Endothelial cell of umbilical vein (primary cell): ENCODE results near the gene VSTM4. TPM values are rescaled to one million over a fixed set of nuclear protein-coding genes. Genes with fewer than 3 reads are reported as not detected.

Experiments
- BruUV-seq: library from RNA; stranded (reverse); fragments of 400-500 nt; replicated peaks from 2 replicates; lab custom pipeline; 2021; lab: Mats Ljungman, UMichigan
- CTCF ChIA-PET: fragments of 300-600, 350-600 bp; sonication (Branson Sonifier 250); formaldehyde crosslinking; loops from one replicate; lab custom pipeline; 2021; ENCODE audit warnings: antibody characterized with exemption, inconsistent platforms; lab: Charles Lee
- POLR2A ChIA-PET: fragments of 300-600, 350-600 bp; sonication (Branson Sonifier 250); formaldehyde crosslinking; loops from one replicate; lab custom pipeline; 2021; ENCODE audit warnings: antibody characterized with exemption, inconsistent platforms; lab: Charles Lee
- DNase-seq: peaks from one replicate; pipeline ENCODE4 v3.0.0-alpha.2; 2011; ENCODE audit warnings: low read depth, low spot score
- FAIRE-seq: peaks from 2 replicates; lab custom pipeline; 2011; peaks lifted over from hg19 to GRCh38; lab: Jason Lieb, UNC
- H2AFZ ChIP-seq: 2 replicates; pipeline ENCODE4 v1.6.0; 2012; ENCODE audit warnings: low read depth, low read length, control low read depth, inconsistent platforms
- H3K27ac ChIP-seq: 2 replicates; pipeline ENCODE4 v1.5.1; 2011; ENCODE audit warnings: low read depth, mild to moderate bottlenecking, control low read depth, low read length, moderate library complexity; ENCODE audit not compliant: insufficient read depth
- H3K27me3 ChIP-seq, 2 experiments: 2 replicates each; pipeline versions ENCODE4 v1.6.0 to v1.6.1; 2011; ENCODE audit warnings: low read length in 2 of 2, mixed read lengths in 1 of 2; ENCODE audit not compliant: control insufficient read depth in 2 of 2, insufficient read depth in 2 of 2
- H3K36me3 ChIP-seq, 2 experiments: 2 replicates in 1 of 2; 3 replicates in 1 of 2; pipeline ENCODE4 v1.5.1; 2011; ENCODE audit warnings: low read length in 2 of 2, mild to moderate bottlenecking in 1 of 2, moderate library complexity in 1 of 2; ENCODE audit not compliant: control insufficient read depth in 2 of 2, insufficient read depth in 2 of 2; ENCODE audit errors: extremely low read depth in 1 of 2
- H3K4me1 ChIP-seq: 3 replicates; pipeline ENCODE4 v1.5.1; 2011; ENCODE audit warnings: mild to moderate bottlenecking, low read length; ENCODE audit not compliant: control insufficient read depth, insufficient read depth; ENCODE audit errors: extremely low read depth
- H3K4me2 ChIP-seq: 2 replicates; pipeline ENCODE4 v1.6.1; 2011; ENCODE audit warnings: low read length, control low read depth, mixed read lengths; ENCODE audit not compliant: insufficient read depth
- H3K4me3 ChIP-seq, 3 experiments: fragments of 200-600 bp in 1 of 3; sonication (generic), shearing (Covaris generic) in 1 of 3; replicated peaks in 1 of 3; 2 replicates each; pipeline ENCODE4 v1.5.1; 2011 to 2016; ENCODE audit warnings: control low read depth in 3 of 3, low read length in 3 of 3, mild to moderate bottlenecking in 2 of 3, inconsistent platforms in 1 of 3, low read depth in 1 of 3, moderate library complexity in 1 of 3; ENCODE audit not compliant: insufficient read depth in 1 of 3
- H3K79me2 ChIP-seq: 2 replicates; pipeline ENCODE4 v1.6.0; 2012; ENCODE audit warnings: low read length, inconsistent platforms; ENCODE audit not compliant: control insufficient read depth, insufficient read depth
- H3K9ac ChIP-seq: replicated peaks from 2 replicates; pipeline ENCODE3; 2011; ENCODE audit warnings: low read length, control low read depth; ENCODE audit not compliant: insufficient read depth; ENCODE audit errors: extremely low read depth
- H3K9me1 ChIP-seq: replicated peaks from 3 replicates; pipeline ENCODE4 v1.6.0; 2011; ENCODE audit warnings: mild to moderate bottlenecking, low read length; ENCODE audit not compliant: control insufficient read depth, insufficient read depth; ENCODE audit errors: extremely low read depth
- H3K9me3 ChIP-seq: replicated peaks from 2 replicates; pipeline ENCODE4 v1.5.1; 2012; ENCODE audit warnings: low read length, inconsistent platforms; ENCODE audit not compliant: control insufficient read depth, insufficient read depth
- H4K20me1 ChIP-seq: replicated peaks from 2 replicates; pipeline ENCODE3; 2011; ENCODE audit warnings: mild to moderate bottlenecking, low read length; ENCODE audit not compliant: control insufficient read depth, insufficient read depth; ENCODE audit errors: extremely low read depth
- EZH2 ChIP-seq: IDR thresholded peaks from 2 replicates; pipeline ENCODE4 v1.6.1; 2012; ENCODE audit warnings: borderline replicate concordance, low read depth, mild to moderate bottlenecking, moderate library complexity, low read length, inconsistent platforms; ENCODE audit not compliant: severe bottlenecking
- FOS ChIP-seq: IDR thresholded peaks from 2 replicates; pipeline ENCODE4 v1.6.1; 2011; ENCODE audit warnings: mild to moderate bottlenecking, low read length, moderate library complexity, borderline replicate concordance; ENCODE audit not compliant: insufficient read depth
- GATA2 ChIP-seq: IDR thresholded peaks from 2 replicates; pipeline ENCODE4 v1.7.0; 2011; ENCODE audit warnings: low read depth, mild to moderate bottlenecking, moderate library complexity, mixed read lengths, low read length; ENCODE audit not compliant: insufficient read length, insufficient read depth
- JUN ChIP-seq: IDR thresholded peaks from 2 replicates; pipeline ENCODE4 v1.6.1; 2011; ENCODE audit warnings: borderline replicate concordance, low read depth; ENCODE audit not compliant: insufficient read length, insufficient read depth
- POLR2AphosphoS5 ChIP-seq: IDR thresholded peaks from 2 replicates; pipeline ENCODE4 v1.6.1; 2012; ENCODE audit warnings: low read depth, mild to moderate bottlenecking, control low read depth, low read length, moderate library complexity; ENCODE audit not compliant: insufficient read depth
- dilution Hi-C: fragments of 300-500 bp; cut with MboI; formaldehyde crosslinking; loops from one replicate; pipeline ENCODE4 v1.15.0; 2019; ENCODE audit warnings: low sequenced_read_pairs; ENCODE audit not compliant: extremely low pct_ligation_motif_present
- intact Hi-C: fragments of 100-400 bp; cut with micrococcal nuclease; formaldehyde crosslinking; loops from one replicate; pipeline ENCODE4 v1.10.0; 2022
- polyA plus RNA-seq, 4 experiments: library from polyadenylated mRNA; depleted of rRNA in 3 of 4; stranded (reverse) in 3 of 4; unstranded in 1 of 4; fragments of >200 nt; gene quantifications; 2 replicates each; pipeline versions ENCODE4 v1.2.1 to v1.2.3, GENCODE V29; 2011 to 2012; ENCODE audit warnings: missing spikeins in 1 of 4
- total RNA-seq: library from RNA; stranded (reverse); gene quantifications from 2 replicates; pipeline ENCODE4 v1.2.3, GENCODE V29; 2021
- TF ChIP-seq, protein P1 (sequence below), 2 donors: IDR thresholded peaks; 1 replicate in 1 of 2; 2 replicates in 1 of 2; pipeline ENCODE4 v1.5.1; 2011; ENCODE audit warnings: low read length in 2 of 2, mild to moderate bottlenecking in 2 of 2, moderate library complexity in 2 of 2, control low read depth in 1 of 2, inconsistent platforms in 1 of 2, low read depth in 1 of 2; ENCODE audit not compliant: insufficient read depth in 1 of 2; ENCODE audit errors: extremely low read depth in 1 of 2

VSTM4 gene
- total and polyA plus RNA-seq, 2 donors (not counting 3 experiments of a cell fraction or from before 2014, with no cell fraction given) = 0.07 TPM

- dilution Hi-C loops = no loop called here
- Histone ChIP-seq H3K79me2 (no peaks in the 10 kb centered on the region), H3K4me2 (no peak overlapping the region), H3K4me1 (no peaks in the 10 kb centered on the region), H3K9ac (no peak overlapping the region), H2AFZ (no peak overlapping the region), H3K9me3 (no peaks in the 10 kb centered on the region), H3K9me1 (no peaks in the 10 kb centered on the region), H3K4me3 (no peak overlapping the region), H3K27ac (no peak overlapping the region), H4K20me1 (no peaks in the 10 kb centered on the region), H3K27me3 (peaks cover 0 to 8% of the 10 kb centered on the region in 2 experiments), H3K36me3 (no peaks in the 10 kb centered on the region)
- ChIA-PET POLR2A (no interaction called here), CTCF (interaction anchor here (0.8 to 1.4 kb wide), 3 partner anchors 8 to 483 kb away, joined by 3 to 4 read pairs (median 3); no protein-coding TSS in a partner anchor)
- no peak for FAIRE-seq
- DNase-seq = no peak
- intact Hi-C loops = no loop called here
- no TSS peak for BruUV-seq
- TF ChIP-seq FOS = no peak
These were observed 23.9 kb upstream of the VSTM4 start for GRCh38 chr10:49139028-49139845.

GRCh38 chr10:49138361-49138891 is 23.1 kb upstream of the VSTM4 start:
- Histone ChIP-seq H3K27ac (no peak overlapping the region), H3K79me2 (no peaks in the 10 kb centered on the region), H3K36me3 (no peaks in the 10 kb centered on the region), H3K9me1 (no peaks in the 10 kb centered on the region), H3K4me3 (no peak overlapping the region), H3K4me1 (no peaks in the 10 kb centered on the region), H3K27me3 (peaks cover 0 to 8% of the 10 kb centered on the region in 2 experiments), H3K9ac (no peak overlapping the region), H3K4me2 (no peak overlapping the region), H4K20me1 (no peaks in the 10 kb centered on the region), H3K9me3 (no peaks in the 10 kb centered on the region), H2AFZ (no peak overlapping the region)
- no peak for DNase-seq
- ChIA-PET CTCF (interaction anchor here (0.8 to 1.4 kb wide), 3 partner anchors 10 to 483 kb away, joined by 3 to 4 read pairs (median 3); no protein-coding TSS in a partner anchor), POLR2A (no interaction called here)
- intact Hi-C loops = no loop called here
- dilution Hi-C loops = no loop called here
- BruUV-seq = no TSS peak
- TF ChIP-seq JUN (no peak), EZH2 (no peak), POLR2AphosphoS5 (no peak), GATA2 (no peak)
- TF ChIP-seq, protein P1, sequence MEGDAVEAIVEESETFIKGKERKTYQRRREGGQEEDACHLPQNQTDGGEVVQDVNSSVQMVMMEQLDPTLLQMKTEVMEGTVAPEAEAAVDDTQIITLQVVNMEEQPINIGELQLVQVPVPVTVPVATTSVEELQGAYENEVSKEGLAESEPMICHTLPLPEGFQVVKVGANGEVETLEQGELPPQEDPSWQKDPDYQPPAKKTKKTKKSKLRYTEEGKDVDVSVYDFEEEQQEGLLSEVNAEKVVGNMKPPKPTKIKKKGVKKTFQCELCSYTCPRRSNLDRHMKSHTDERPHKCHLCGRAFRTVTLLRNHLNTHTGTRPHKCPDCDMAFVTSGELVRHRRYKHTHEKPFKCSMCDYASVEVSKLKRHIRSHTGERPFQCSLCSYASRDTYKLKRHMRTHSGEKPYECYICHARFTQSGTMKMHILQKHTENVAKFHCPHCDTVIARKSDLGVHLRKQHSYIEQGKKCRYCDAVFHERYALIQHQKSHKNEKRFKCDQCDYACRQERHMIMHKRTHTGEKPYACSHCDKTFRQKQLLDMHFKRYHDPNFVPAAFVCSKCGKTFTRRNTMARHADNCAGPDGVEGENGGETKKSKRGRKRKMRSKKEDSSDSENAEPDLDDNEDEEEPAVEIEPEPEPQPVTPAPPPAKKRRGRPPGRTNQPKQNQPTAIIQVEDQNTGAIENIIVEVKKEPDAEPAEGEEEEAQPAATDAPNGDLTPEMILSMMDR (IDR thresholded peaks at IDR 0.05; ENCODE audit: extremely low read depth in 1 of 2, insufficient read depth in 1 of 2, low read depth in 1 of 2, low read length in 2 of 2) = no peak
- no peak for FAIRE-seq
